Head of caudate nucleus (tissue), 42 donors: ENCODE measurements around the gene DNMT3A.
"Not testable (repeated sequence)": the region's sequence is repeated elsewhere in the genome, so short reads cannot be mapped to it uniquely, and the experiment has no call there.

ENCODE experiments used
- DNase-seq, 42 donors: peaks; one replicate each; pipeline versions ENCODE4 v3.0.0 to v3.0.0-alpha.2; 2020 to 2021; ENCODE audit warnings: mixed read lengths in 7 of 42
- intact Hi-C: fragments of 100-400 bp; cut with DNase I; formaldehyde crosslinking; loops from one replicate; pipeline ENCODE4 v1.15.0; 2022

The DNMT3A gene

DNA sequence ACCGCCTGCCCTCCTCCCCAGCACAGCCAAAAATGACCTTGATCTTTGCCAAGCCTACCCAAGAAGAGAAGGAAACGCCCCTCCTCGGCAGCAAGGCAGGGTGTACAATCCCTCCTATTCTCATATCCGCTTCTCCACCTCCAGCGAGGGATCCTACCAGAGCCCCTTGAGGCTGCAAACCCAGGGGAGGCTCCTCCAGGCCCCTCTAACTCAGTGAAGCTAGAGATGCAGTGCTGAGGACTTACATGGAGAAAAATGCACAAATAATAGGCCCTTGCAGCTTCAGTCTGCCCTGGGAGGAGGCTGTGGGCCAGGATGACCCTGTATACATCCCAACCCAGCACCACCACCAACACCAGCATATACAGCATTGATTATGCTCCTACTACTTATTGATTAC lies 126.5 kb downstream of the DNMT3A start:
- intact Hi-C loops: no loop called here
- DNase-seq: no peak

- no peak for DNase-seq
- intact Hi-C loops: no loop called here
Measured at GRCh38 chr2:25213229-25213628, 128.5 kb downstream of the DNMT3A start.

DNA sequence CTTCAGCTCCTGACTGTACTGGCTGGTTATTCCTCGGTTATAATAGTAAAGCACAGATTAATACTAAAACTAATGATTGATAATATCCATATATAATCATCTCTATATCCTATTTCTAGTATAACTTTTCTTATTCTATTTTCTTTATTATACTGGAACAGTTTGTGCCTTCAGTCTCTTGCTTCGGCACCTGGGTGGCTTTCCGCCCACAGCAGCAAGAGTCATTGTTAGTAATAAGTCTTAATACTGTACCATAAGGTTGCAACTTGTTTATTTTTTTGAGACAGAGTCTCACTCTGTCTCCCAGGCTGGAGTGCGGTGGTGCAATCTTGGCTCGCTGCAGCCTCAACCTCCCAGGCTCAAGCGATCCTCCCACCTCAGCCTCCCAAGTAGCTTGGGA lies 130.8 kb downstream of the DNMT3A start:
- DNase-seq: peak in 6 of 42 donors; percentile 40 to 71 (median 51)
- intact Hi-C loops: not testable (repeated sequence)

GRCh38 chr2:25207078-25207545 lies 134.6 kb downstream of the DNMT3A start:
- no peak for DNase-seq
- intact Hi-C loops: no loop called here

GRCh38 chr2:25204190-25204838 lies 137.4 kb downstream of the DNMT3A start:
- intact Hi-C loops: no loop called here
- DNase-seq: peak in 40 of 42 donors; percentile 17 to 85 (median 58)

- intact Hi-C loops: no loop called here
- no peak for DNase-seq
Measured at GRCh38 chr2:25202275-25202674, 139.4 kb downstream of the DNMT3A start.

GRCh38 chr2:25201794-25202193 lies 139.9 kb downstream of the DNMT3A start:
- intact Hi-C loops: no loop called here
- DNase-seq: no peak

DNA sequence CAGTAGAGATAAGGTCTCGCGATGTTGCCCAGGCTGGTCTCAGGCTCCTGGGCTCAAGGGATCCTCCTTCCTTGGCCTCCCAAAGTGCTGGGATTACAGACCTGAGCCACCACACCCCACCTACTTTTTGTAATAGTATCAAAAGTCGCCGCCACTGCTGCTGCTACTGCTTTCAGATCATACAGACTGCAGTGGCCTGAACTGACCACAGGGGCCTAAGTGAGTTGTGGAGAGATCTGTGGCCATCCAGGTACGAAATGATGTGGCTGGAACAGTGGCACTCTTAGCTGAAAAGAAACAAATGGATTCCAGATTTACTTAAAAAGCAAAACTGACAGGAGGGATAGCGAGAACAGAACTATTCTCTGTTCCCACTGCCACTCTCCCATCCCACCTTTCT lies 140.5 kb downstream of the DNMT3A start:
- no peak for DNase-seq
- intact Hi-C loops: no loop called here

- intact Hi-C loops: loop anchor here (10.0 kb wide), 1 partner anchor 224 kb away; the partner anchor contains the start of gene DNAJC27
- no peak for DNase-seq
Measured at GRCh38 chr2:25198576-25198975, 143.1 kb downstream of the DNMT3A start.

GRCh38 chr2:25198209-25198525 lies 143.6 kb downstream of the DNMT3A start:
- intact Hi-C loops: loop anchor here (10.0 kb wide), 1 partner anchor 223 kb away; the partner anchor contains the start of gene DNAJC27
- no peak for DNase-seq

- intact Hi-C loops: loop anchor here (10.0 kb wide), 1 partner anchor 223 kb away; the partner anchor contains the start of gene DNAJC27
- DNase-seq: peak in 2 of 42 donors; percentile 28 to 32
Measured at GRCh38 chr2:25197336-25198208, 144.2 kb downstream of the DNMT3A start.

DNA sequence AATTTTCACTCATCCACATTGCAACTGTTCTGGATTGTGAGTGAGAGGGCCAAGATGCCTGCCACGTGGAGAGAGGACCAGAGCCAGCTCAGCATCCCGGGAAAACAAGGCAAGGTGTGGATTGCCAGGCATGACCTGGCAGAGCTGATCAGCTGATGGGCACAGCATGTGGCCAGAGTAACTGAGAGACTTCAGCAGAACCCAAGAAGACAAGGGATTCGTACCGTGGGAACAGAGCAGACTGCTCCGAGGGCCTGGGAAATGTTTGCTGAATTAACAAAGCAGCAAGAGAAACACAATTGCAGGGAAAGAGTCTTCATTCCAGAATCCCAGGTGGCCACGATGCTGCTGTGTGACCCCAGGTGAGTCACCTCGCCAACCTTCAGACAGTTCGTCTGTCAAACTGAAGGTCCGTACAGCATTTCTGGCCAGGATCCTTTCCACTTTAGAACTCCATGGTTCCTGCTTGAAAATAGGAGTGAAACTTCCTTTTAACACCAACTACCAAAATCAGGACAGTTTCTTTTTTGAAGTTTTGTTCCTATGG lies 147.1 kb downstream of the DNMT3A start:
- intact Hi-C loops: loop anchor here (10.0 kb wide), 1 partner anchor 220 kb away; the partner anchor contains the start of gene DNAJC27
- peak in 1 of 42 donors; percentile 23 for DNase-seq

DNA sequence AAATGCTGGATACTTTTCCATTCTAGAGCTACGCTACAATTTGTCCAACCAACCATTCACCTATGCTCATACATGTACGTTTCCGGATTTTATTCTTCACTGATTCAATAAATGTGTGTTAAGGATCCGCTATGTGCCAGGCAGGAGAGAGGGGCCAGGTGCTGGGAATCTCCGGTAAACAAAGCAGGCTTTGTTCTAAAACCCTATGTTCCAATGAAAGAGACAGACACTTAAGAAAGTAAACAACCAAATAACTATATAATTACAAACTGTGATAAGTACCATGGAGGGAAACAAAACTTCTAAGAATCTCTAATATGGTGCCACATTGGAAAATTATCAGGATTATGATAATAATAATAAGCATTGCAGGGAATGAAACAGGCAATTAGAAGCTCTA lies 151.2 kb downstream of the DNMT3A start:
- DNase-seq: no peak
- intact Hi-C loops: loop anchor here (10.0 kb wide), 1 partner anchor 216 kb away; the partner anchor contains the start of gene DNAJC27

GRCh38 chr2:25188405-25188804 lies 153.3 kb downstream of the DNMT3A start:
- intact Hi-C loops: no loop called here
- DNase-seq: no peak

DNA sequence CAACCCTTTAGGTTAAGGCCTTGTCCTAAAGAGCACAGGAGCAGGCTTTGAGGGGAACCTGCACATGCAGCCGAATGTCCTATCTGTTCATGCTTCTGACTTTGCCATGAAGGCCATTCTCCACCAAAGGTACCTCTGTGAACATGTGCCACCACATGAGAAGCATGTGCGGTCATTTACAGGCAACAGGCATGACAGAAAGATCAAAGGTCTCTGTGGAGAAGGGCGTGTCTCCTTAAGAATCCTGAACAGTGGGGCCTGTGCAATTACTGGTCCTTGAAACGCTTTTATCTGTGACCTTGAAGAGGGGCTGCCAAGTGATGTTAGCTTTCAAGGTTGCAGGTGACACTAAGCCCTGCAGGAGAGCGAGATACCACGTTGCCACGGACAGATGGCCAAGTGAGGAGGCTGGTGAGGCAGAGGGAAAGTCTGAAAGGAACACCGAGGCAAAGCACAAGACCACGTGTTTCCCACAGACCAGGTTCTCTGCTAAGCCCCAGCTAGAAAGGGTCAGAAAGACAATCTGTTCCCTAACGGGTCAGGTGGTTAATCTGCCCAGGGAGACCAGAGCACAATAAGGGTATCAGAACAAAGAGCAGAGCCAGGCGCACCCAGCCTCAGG lies 153.9 kb downstream of the DNMT3A start:
- no peak for DNase-seq
- intact Hi-C loops: no loop called here

GRCh38 chr2:25184254-25184653 lies 157.5 kb downstream of the DNMT3A start:
- intact Hi-C loops: no loop called here
- no peak for DNase-seq

GRCh38 chr2:25178976-25179375 lies 162.7 kb downstream of the DNMT3A start:
- DNase-seq: no peak

More at GRCh38 chr2:25178976-25179375, 162.7 kb downstream of the DNMT3A start:
- intact Hi-C loops: no loop called here
